ENCODE measurements around the gene PBX1.

- TF ChIP-seq, protein P1, sequence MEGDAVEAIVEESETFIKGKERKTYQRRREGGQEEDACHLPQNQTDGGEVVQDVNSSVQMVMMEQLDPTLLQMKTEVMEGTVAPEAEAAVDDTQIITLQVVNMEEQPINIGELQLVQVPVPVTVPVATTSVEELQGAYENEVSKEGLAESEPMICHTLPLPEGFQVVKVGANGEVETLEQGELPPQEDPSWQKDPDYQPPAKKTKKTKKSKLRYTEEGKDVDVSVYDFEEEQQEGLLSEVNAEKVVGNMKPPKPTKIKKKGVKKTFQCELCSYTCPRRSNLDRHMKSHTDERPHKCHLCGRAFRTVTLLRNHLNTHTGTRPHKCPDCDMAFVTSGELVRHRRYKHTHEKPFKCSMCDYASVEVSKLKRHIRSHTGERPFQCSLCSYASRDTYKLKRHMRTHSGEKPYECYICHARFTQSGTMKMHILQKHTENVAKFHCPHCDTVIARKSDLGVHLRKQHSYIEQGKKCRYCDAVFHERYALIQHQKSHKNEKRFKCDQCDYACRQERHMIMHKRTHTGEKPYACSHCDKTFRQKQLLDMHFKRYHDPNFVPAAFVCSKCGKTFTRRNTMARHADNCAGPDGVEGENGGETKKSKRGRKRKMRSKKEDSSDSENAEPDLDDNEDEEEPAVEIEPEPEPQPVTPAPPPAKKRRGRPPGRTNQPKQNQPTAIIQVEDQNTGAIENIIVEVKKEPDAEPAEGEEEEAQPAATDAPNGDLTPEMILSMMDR (IDR thresholded peaks at IDR 0.05; ENCODE audit: extremely low read depth in 1 of 2, insufficient read depth in 1 of 2, low read depth in 1 of 2, low read length in 2 of 2), result no peak
- TF ChIP-seq MAX (IDR thresholded peaks at IDR 0.05; ENCODE audit: insufficient read depth, insufficient read length) (no peak), EZH2 (IDR thresholded peaks at IDR 0.05; ENCODE audit: borderline replicate concordance, low read depth, low read length, severe bottlenecking) (no peak), GATA2 (IDR thresholded peaks at IDR 0.05; ENCODE audit: insufficient read depth, insufficient read length, low read depth, low read length) (no peak), POLR2A (IDR thresholded peaks at IDR 0.05; ENCODE audit: low read depth, low read length) (no peak), POLR2AphosphoS5 (IDR thresholded peaks at IDR 0.05; ENCODE audit: insufficient read depth, low read depth, low read length) (no peak), MYC (IDR thresholded peaks at IDR 0.05; ENCODE audit: low read depth, low read length) (no peak), FOS (IDR thresholded peaks at IDR 0.05; ENCODE audit: borderline replicate concordance, insufficient read depth, low read length) (no peak), JUN (IDR thresholded peaks at IDR 0.05; ENCODE audit: borderline replicate concordance, insufficient read depth, insufficient read length, low read depth) (no peak)
Measured at GRCh38 chr1:164853146-164853545, 294.2 kb downstream of the PBX1 start.
